Measurements from ENCODE around the gene DGKB.

Gene DGKB

DNA sequence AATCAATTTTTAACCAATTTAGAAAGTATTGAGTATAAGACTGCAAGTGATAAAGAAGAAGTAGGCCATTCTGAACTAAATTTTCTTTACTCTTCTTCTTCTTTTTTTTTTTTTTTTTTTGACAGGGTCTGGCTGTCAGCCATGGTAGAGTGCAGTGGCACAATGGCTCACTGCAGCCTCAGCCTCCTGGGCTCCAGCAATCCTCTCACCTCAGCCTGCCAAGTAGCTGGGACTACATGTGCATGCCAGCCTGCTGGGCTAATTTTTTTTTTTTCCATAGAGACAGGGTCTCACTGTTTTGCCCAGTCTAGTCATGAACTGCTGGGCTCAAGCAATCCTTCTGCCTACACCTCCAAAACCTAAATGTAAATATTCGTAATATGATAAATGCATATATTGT, 63.2 kb downstream of the DGKB start:
- Histone ChIP-seq H3K36me3 (ENCODE audit: control insufficient read depth in 1 of 2, insufficient read depth in 2 of 2, low read length in 2 of 2) (no peaks in the 10 kb centered on the region), H3K27me3 (ENCODE audit: low read depth, low read length) (no peaks in the 10 kb centered on the region), H3K27ac (ENCODE audit: low read length) (no peak overlapping the region), H3K4me1 (ENCODE audit: control insufficient read depth in 1 of 2, insufficient read depth in 2 of 2, low read length in 2 of 2) (no peaks in the 10 kb centered on the region), H3K9me3 (ENCODE audit: control insufficient read depth in 1 of 2, low read length in 2 of 2) (no peaks in the 10 kb centered on the region), H3K4me3 (ENCODE audit: low read depth in 1 of 2, low read length in 2 of 2) (no peak overlapping the region)

DNA sequence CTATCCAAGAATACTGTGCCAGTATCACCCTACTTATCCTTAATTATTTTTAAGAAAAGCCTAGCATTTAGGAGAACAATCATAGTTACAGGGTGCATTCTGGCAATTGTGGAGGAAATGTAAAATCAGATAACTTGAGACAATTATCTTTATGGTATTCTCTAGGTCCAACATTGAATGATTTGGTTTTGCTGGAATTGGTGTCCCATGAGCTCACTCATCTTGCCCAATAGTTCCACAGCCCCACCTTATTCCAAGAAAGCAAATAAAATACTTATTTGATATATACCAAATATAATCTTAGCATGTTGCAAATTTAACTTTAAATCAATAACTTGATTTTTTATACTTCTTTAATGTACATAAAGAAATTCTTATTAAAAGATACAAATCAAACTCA, 65.3 kb downstream of the DGKB start:
- H3K4me1 ChIP-seq (ENCODE audit: control insufficient read depth in 1 of 2, insufficient read depth in 2 of 2, low read length in 2 of 2): no peaks in the 10 kb centered on the region
- no peak overlapping the region for H3K27ac ChIP-seq (ENCODE audit: low read length)
- no peaks in the 10 kb centered on the region for H3K9me3 ChIP-seq (ENCODE audit: control insufficient read depth in 1 of 2, low read length in 2 of 2)
- no peaks in the 10 kb centered on the region for H3K36me3 ChIP-seq (ENCODE audit: control insufficient read depth in 1 of 2, insufficient read depth in 2 of 2, low read length in 2 of 2)
- H3K27me3 ChIP-seq (ENCODE audit: low read depth, low read length): no peaks in the 10 kb centered on the region
- H3K4me3 ChIP-seq (ENCODE audit: low read depth in 1 of 2, low read length in 2 of 2): no peak overlapping the region

DNA sequence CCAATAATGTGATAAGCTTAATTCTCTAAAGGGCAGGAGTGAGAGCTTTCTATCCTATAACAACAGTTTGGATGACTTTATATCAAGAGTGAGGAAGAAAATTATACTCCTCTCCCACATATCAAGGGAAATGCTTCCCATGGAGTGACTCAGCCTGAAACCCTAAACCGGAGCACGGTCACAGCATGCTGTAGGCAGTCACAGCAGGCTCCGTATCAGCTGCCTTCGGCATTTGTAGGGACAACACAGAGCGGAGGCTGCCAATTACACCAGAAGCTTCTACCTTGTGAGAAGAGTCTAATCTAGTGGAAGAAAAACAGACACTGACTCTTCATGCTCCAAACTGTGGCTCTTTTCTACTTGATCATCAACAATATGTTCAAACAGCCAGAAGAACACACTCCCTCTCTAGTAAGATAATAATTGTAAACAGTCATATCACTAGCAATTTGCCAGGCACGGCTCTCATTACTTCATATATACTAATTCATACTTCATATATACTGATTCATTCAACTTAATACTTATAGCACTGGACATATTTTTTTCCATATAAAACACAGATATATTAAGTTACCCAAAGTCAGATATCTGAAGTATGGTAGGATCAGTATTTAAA, 65.9 kb downstream of the DGKB start:
- Histone ChIP-seq H3K4me3 (ENCODE audit: low read depth in 1 of 2, low read length in 2 of 2) (no peak overlapping the region), H3K27me3 (ENCODE audit: low read depth, low read length) (no peaks in the 10 kb centered on the region), H3K9me3 (ENCODE audit: control insufficient read depth in 1 of 2, low read length in 2 of 2) (no peaks in the 10 kb centered on the region), H3K27ac (ENCODE audit: low read length) (no peak overlapping the region), H3K4me1 (ENCODE audit: control insufficient read depth in 1 of 2, insufficient read depth in 2 of 2, low read length in 2 of 2) (no peaks in the 10 kb centered on the region), H3K36me3 (ENCODE audit: control insufficient read depth in 1 of 2, insufficient read depth in 2 of 2, low read length in 2 of 2) (no peaks in the 10 kb centered on the region)

DNA sequence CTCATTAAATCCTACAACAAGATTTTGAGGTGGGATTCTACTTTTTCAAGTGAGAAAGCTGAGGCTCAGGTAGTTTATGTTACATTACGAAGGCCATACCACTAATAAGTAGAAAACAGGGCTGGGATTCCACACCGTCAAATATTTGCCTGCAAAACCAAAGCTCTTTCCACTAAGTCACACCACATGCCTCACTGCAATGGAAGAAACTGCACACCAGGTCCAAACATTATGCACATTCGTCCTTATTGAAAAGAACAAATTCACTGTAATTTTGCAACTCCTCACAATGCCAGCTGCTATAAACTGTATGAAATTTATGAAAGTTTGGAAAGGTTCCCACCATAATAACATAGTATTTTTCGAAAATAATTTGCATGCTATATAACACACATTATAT, 66.5 kb downstream of the DGKB start:
- no peaks in the 10 kb centered on the region for H3K36me3 ChIP-seq (ENCODE audit: control insufficient read depth in 1 of 2, insufficient read depth in 2 of 2, low read length in 2 of 2)
- H3K9me3 ChIP-seq (ENCODE audit: control insufficient read depth in 1 of 2, low read length in 2 of 2): no peaks in the 10 kb centered on the region
- no peak overlapping the region for H3K27ac ChIP-seq (ENCODE audit: low read length)
- no peaks in the 10 kb centered on the region for H3K27me3 ChIP-seq (ENCODE audit: low read depth, low read length)
- H3K4me1 ChIP-seq (ENCODE audit: control insufficient read depth in 1 of 2, insufficient read depth in 2 of 2, low read length in 2 of 2): no peaks in the 10 kb centered on the region
- H3K4me3 ChIP-seq (ENCODE audit: low read depth in 1 of 2, low read length in 2 of 2): no peak overlapping the region

DNA sequence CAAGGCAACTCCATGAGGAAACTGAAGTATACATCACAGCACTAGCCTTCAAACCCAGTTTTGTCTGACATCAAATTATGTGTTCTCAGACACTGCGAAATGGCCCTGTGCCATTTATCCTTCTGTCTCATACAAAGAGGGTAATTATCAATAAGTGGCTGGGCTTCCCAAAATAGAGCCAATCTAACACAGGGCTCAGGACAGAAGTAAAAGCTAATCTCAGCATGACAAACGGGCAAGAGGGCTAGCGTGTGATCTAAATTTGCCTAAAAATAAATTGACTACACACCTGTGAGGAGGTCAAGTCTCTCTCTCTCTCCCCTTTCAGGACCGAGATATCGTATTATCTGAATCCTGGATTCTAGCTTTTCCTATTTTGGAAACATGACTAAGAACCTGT, 67.2 kb downstream of the DGKB start:
- H3K36me3 ChIP-seq (ENCODE audit: control insufficient read depth in 1 of 2, insufficient read depth in 2 of 2, low read length in 2 of 2): no peaks in the 10 kb centered on the region
- H3K4me1 ChIP-seq (ENCODE audit: control insufficient read depth in 1 of 2, insufficient read depth in 2 of 2, low read length in 2 of 2): no peaks in the 10 kb centered on the region
- no peak overlapping the region for H3K27ac ChIP-seq (ENCODE audit: low read length)
- no peaks in the 10 kb centered on the region for H3K27me3 ChIP-seq (ENCODE audit: low read depth, low read length)
- no peaks in the 10 kb centered on the region for H3K9me3 ChIP-seq (ENCODE audit: control insufficient read depth in 1 of 2, low read length in 2 of 2)
- no peak overlapping the region for H3K4me3 ChIP-seq (ENCODE audit: low read depth in 1 of 2, low read length in 2 of 2)

DNA sequence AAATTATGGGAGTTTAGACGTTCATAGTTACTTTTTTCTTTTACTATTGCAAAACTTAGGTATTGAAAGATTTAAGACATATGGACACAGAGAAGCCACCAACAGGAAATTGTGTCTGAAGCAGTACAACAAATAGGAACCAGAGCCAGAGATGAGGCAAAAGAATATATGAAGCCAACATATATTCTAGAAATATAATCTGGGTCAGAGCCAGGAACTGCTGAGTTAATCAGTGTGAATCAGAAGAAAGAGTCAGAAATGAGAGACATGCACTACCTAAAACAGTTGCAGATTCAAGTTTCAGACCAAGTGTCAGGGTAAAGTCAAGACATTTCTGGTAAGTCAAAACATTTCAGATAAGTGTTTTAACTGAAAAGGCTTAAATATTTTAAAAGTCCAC, 67.7 kb downstream of the DGKB start:
- H3K36me3 ChIP-seq (ENCODE audit: control insufficient read depth in 1 of 2, insufficient read depth in 2 of 2, low read length in 2 of 2): no peaks in the 10 kb centered on the region
- H3K4me3 ChIP-seq (ENCODE audit: low read depth in 1 of 2, low read length in 2 of 2): no peak overlapping the region
- H3K4me1 ChIP-seq (ENCODE audit: control insufficient read depth in 1 of 2, insufficient read depth in 2 of 2, low read length in 2 of 2): no peaks in the 10 kb centered on the region
- no peak overlapping the region for H3K27ac ChIP-seq (ENCODE audit: low read length)
- no peaks in the 10 kb centered on the region for H3K27me3 ChIP-seq (ENCODE audit: low read depth, low read length)
- H3K9me3 ChIP-seq (ENCODE audit: control insufficient read depth in 1 of 2, low read length in 2 of 2): no peaks in the 10 kb centered on the region

DNA sequence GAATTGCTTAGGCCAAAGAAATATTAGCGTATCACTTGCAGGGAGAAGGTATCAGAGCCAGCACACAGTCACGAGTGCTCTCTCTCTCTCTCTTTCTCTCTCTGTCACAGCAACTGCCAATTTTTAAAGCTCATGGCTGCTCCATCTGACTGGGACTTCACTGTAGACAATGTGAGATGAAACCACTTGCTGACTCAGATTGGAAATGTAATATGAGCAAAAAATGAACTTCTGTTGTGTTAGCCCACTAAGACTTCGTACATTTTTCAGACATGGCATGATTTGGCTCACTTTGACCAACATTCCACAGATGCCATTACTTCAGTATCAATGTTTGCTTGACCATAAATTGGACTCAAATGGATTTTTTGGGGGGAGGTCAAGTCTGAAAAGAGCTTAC, 68.1 kb downstream of the DGKB start:
- no peaks in the 10 kb centered on the region for H3K36me3 ChIP-seq (ENCODE audit: control insufficient read depth in 1 of 2, insufficient read depth in 2 of 2, low read length in 2 of 2)
- no peak overlapping the region for H3K27ac ChIP-seq (ENCODE audit: low read length)
- no peak overlapping the region for H3K4me3 ChIP-seq (ENCODE audit: low read depth in 1 of 2, low read length in 2 of 2)
- no peaks in the 10 kb centered on the region for H3K4me1 ChIP-seq (ENCODE audit: control insufficient read depth in 1 of 2, insufficient read depth in 2 of 2, low read length in 2 of 2)
- no peaks in the 10 kb centered on the region for H3K27me3 ChIP-seq (ENCODE audit: low read depth, low read length)
- H3K9me3 ChIP-seq (ENCODE audit: control insufficient read depth in 1 of 2, low read length in 2 of 2): no peaks in the 10 kb centered on the region

DNA sequence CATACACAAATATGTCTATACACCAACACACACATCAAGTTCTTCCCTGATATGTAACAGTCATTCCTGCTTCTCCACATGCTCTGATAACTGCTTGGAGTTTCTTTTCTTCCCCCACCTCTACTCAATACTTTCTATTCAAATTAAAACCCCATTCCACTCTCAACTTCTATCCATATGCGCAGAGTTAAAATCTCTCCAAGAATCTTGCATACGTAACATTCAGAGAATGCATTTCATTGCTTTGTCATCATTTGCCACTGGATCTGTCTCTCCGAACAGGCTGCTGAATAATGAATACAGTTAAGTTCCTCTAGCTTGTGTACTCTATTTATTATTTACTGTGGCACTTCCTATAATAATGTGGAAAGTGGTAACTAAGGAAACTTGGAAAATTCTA, 68.8 kb downstream of the DGKB start:
- no peak overlapping the region for H3K27ac ChIP-seq (ENCODE audit: low read length)
- H3K4me1 ChIP-seq (ENCODE audit: control insufficient read depth in 1 of 2, insufficient read depth in 2 of 2, low read length in 2 of 2): no peaks in the 10 kb centered on the region
- no peak overlapping the region for H3K4me3 ChIP-seq (ENCODE audit: low read depth in 1 of 2, low read length in 2 of 2)
- no peaks in the 10 kb centered on the region for H3K27me3 ChIP-seq (ENCODE audit: low read depth, low read length)
- H3K9me3 ChIP-seq (ENCODE audit: control insufficient read depth in 1 of 2, low read length in 2 of 2): no peaks in the 10 kb centered on the region
- H3K36me3 ChIP-seq (ENCODE audit: control insufficient read depth in 1 of 2, insufficient read depth in 2 of 2, low read length in 2 of 2): no peaks in the 10 kb centered on the region

DNA sequence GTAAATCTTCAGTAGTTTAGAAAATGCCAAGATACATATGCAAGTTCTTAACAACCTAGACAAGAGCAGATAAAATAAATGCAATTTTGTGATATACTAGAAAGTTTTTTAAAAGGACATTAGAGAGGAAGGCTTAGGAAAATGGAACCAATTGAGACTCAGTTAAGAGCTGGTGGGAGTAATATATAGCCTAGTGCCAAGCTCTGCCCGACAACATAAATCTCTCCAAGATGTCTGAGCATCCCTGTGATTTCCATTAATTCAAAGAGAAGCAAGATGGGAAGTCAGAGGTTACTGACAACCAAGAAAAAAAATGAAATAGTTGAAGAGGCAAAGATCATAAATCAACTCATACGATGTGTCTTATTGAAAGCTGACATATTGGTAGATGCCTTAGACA, 74.5 kb downstream of the DGKB start:
- no peaks in the 10 kb centered on the region for H3K27me3 ChIP-seq (ENCODE audit: low read depth, low read length)
- no peak overlapping the region for H3K4me3 ChIP-seq (ENCODE audit: low read depth in 1 of 2, low read length in 2 of 2)
- H3K27ac ChIP-seq (ENCODE audit: low read length): no peak overlapping the region
- H3K4me1 ChIP-seq (ENCODE audit: control insufficient read depth in 1 of 2, insufficient read depth in 2 of 2, low read length in 2 of 2): no peaks in the 10 kb centered on the region
- H3K9me3 ChIP-seq (ENCODE audit: control insufficient read depth in 1 of 2, low read length in 2 of 2): no peaks in the 10 kb centered on the region
- H3K36me3 ChIP-seq (ENCODE audit: control insufficient read depth in 1 of 2, insufficient read depth in 2 of 2, low read length in 2 of 2): no peaks in the 10 kb centered on the region

DNA sequence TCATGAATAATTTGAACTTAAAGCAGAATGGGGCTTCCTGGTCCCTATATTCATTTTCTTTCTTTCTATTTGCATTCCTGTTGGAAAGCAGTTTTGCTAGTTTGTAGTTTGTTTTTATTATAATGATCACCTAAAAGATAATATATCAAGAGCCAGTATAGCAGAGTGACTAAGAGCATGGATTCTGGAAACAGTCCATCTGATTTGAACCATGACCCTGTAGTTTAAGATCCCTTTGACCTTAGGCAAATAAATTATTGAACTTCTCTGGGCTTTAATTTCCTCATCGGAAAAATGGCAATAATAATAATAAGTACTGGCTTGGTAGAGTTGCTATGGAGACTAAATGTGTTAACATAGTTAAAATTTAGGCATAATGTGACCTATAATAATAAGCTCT, 76.1 kb downstream of the DGKB start:
- Histone ChIP-seq H3K27me3 (ENCODE audit: low read depth, low read length) (no peaks in the 10 kb centered on the region), H3K4me1 (ENCODE audit: control insufficient read depth in 1 of 2, insufficient read depth in 2 of 2, low read length in 2 of 2) (no peaks in the 10 kb centered on the region), H3K36me3 (ENCODE audit: control insufficient read depth in 1 of 2, insufficient read depth in 2 of 2, low read length in 2 of 2) (no peaks in the 10 kb centered on the region), H3K4me3 (ENCODE audit: low read depth in 1 of 2, low read length in 2 of 2) (no peak overlapping the region), H3K27ac (ENCODE audit: low read length) (no peak overlapping the region), H3K9me3 (ENCODE audit: control insufficient read depth in 1 of 2, low read length in 2 of 2) (no peaks in the 10 kb centered on the region)

DNA sequence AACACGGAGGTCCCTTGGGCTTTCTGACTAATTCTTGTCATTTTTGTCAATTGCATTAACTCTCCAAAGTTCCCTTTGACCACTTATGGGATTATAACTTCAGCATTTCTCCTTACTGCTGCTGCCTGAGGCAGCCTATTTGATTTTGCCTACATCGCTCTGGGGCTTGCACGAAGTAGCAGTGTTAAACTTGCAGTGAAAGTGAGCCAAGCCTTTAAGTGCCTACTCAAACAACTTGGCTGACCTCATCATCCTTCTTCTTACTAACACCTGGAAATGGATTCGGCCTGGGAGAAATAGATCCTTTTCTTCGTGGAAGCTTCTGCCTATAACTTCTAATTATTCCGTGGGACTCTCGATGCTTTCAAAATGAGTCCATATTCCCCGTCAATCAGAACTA, 76.6 kb downstream of the DGKB start:
- no peaks in the 10 kb centered on the region for H3K36me3 ChIP-seq (ENCODE audit: control insufficient read depth in 1 of 2, insufficient read depth in 2 of 2, low read length in 2 of 2)
- H3K4me1 ChIP-seq (ENCODE audit: control insufficient read depth in 1 of 2, insufficient read depth in 2 of 2, low read length in 2 of 2): no peaks in the 10 kb centered on the region
- H3K27ac ChIP-seq (ENCODE audit: low read length): no peak overlapping the region
- H3K4me3 ChIP-seq (ENCODE audit: low read depth in 1 of 2, low read length in 2 of 2): no peak overlapping the region
- H3K27me3 ChIP-seq (ENCODE audit: low read depth, low read length): no peaks in the 10 kb centered on the region
- no peaks in the 10 kb centered on the region for H3K9me3 ChIP-seq (ENCODE audit: control insufficient read depth in 1 of 2, low read length in 2 of 2)

DNA sequence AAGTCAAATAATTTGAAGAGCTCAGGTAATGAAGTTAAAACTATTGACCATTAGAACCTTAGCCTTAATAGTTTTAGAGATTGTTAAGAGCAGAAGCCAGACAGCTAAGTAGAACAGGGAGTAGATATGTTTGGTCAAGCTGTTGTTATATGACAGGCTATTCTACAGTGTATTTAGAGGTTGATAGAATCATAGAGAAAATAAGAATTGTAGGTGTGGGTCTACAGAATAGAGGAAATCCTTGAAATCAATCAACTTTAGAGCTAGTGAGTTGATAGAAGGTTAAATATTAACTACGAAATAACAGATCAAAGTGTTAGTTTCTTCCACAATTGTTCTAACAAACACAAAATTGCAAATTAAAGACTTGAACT, 80.1 kb downstream of the DGKB start:
- H3K4me3 ChIP-seq (ENCODE audit: low read depth in 1 of 2, low read length in 2 of 2): no peak overlapping the region
- H3K27ac ChIP-seq (ENCODE audit: low read length): no peak overlapping the region
- no peaks in the 10 kb centered on the region for H3K4me1 ChIP-seq (ENCODE audit: control insufficient read depth in 1 of 2, insufficient read depth in 2 of 2, low read length in 2 of 2)
- no peaks in the 10 kb centered on the region for H3K36me3 ChIP-seq (ENCODE audit: control insufficient read depth in 1 of 2, insufficient read depth in 2 of 2, low read length in 2 of 2)
- no peaks in the 10 kb centered on the region for H3K27me3 ChIP-seq (ENCODE audit: low read depth, low read length)
- H3K9me3 ChIP-seq (ENCODE audit: control insufficient read depth in 1 of 2, low read length in 2 of 2): no peaks in the 10 kb centered on the region

Data from muscle layer of duodenum (tissue), 2 donors.